Stimulated activated CD4-positive, alpha-beta T cell treated with anti-CD3 and anti-CD28 coated beads, Interleukin-15, amount 100 ng/mL, for 24 hours (primary cell): Measurements from ENCODE around the gene PIGB.
"Not testable (repeated sequence)": the region's sequence is repeated elsewhere in the genome, so short reads cannot be mapped to it uniquely, and the experiment has no call there.

Source experiments
- DNase-seq: peaks from one replicate; pipeline ENCODE4 v3.0.0-alpha.2; 2020

PIGB gene

DNA sequence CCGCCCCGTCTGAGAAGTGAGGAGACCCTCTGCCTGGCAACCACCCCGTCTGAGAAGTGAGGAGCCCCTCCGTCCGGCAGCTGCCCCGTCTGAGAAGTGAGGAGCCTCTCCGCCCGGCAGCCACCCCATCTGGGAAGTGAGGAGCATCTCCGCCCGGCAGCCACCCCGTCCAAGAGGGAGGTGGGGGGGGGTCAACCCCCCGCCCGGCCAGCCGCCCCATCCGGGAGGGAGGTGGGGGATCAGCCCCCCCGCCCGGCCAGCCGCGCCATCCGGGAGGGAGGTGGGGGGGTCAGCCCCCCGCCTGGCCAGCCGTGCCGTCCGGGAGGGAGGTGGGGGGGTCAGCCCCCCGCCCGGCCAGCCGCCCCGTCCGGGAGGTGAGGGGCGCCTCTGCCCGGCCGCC is 16.2 kb upstream of the PIGB start:
- DNase-seq = not testable (repeated sequence)

DNA sequence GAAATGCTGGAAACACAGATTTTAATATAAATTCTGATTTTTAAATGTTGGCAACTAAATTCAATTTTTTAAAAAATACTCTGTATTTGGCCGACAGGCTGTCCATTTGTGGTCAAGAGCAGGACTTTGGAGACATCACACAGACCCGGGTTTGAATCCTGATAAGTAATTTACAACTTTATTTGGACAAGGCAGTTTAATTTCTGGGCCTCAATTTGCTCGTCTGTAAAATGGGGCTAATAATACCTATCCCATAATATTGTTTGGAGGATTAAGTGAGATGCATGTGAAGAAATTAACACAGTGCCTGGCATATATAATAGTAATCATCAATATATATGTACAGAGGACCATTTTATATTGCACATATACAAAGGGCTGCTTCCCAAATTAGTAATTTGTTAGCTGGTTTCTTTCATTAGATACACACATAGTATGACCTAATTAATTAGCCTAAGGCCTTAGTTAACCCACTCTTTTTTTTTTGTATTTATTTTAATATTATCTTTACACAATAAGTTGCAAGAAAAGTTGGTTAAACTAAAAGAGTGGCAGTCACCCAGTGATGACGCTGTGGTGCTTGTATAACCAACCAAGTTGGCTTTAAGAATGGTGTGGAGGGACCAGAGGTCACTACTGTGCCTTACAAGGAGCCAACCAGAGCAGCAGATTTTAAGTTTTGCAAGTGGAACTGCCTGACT is 665 bp downstream of the PIGB start:
- no peak for DNase-seq

DNA sequence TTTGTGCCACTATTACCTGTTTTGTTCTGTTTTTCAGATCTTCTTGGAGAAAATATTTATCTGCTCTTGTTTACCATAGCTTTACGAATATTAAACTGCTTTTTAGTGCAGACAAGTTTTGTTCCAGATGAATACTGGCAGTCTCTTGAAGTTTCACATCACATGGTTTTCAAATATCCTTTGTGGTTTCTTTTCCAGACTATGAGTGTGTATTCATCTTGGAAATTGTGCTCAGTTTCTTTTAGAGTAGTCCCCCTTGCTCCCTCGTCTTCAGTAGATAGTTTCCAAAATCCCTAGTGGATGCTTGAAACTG is 1.2 kb downstream of the PIGB start:
- no peak for DNase-seq

DNA sequence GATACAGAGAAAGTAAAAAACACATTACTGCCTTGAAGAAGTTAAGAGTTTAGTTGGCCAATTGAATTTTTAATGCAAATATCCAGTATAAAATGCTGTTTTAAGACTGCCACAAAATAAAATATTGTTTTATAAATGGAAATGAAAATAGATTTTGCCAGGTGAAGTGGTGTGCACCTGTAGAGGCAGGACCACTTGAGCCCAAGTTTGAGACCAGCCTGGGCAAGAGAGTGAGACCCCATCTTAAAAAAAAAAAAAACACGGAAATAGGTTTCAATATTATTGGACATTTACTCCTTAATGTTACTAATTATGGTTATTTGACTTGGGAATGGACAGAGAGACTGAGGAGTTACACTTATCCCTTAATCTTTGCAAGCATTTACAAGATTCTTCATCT is 1.9 kb downstream of the PIGB start:
- DNase-seq = no peak

DNA sequence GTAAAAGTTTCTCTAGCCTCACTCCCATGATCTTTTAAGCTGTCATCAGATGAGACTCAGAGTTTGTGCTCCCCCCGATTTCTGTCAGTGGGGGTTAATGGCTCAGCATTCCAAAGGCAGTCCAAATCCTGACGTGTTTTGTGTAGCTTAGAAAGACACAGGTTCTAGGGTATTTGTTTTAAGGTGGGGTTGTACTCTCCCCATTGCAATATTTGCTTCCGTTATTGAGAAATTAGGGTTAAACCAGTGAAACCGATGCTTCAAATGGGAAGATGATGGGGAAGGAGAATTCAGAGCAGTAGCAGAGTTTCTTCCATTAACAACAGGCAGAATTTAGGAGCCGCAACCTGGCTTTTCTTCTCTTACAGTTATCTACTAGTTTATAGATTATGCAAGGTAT is 3.4 kb downstream of the PIGB start:
- no peak for DNase-seq

DNA sequence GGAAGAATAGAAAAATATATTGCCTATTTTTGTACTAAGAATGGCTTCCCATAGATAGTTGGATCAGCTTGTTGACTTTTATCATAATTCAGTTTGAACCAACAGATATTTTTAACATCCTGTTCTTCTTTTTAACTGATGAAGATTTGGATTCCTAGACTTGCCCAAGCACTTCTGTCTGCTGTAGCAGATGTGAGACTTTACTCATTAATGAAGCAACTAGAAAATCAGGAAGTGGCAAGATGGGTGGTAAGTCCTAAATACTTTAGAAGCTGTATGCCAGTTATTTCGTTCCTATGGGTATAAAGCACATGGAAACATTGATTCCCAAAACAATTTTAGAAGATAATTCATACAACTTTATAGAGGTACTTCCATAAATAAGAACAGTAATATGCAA is 8.4 kb downstream of the PIGB start:
- DNase-seq = no peak

DNA sequence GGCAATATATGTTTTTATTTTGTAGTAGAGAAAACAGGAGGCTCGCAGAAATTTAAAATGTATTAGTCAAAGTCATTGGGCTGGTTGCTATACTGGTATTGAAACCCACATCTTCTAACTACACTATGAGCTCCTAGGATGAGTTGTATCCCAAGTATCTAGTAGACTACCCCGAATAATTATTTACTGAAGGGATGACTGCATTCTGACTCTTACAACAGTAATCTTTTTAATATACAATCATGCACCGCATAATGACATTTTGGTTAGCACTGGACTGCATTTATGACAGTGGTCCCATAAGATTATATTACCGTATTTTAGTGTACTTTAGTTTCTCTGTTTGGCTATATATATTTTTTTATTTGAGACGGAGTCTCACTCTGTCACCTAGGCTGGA is 15.3 kb downstream of the PIGB start:
- no peak for DNase-seq

DNA sequence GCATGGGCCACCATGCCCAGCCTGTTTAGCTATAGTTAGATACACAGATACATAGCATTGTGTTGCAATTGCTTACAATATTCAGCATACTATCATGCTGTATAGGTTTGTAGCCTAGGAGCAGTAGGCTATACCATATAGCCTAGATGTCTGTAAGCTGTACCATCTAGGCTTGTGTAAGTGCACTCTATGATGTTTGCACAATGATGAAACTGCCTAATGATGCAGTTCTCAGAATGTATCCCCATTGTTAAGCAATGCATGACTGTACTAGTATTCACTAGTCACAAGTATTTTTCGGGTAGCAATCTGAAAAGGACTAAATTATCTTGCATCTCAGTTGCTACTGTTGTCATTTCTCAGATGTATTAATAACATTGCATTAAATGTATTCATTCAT is 16.0 kb downstream of the PIGB start:
- DNase-seq = no peak

DNA sequence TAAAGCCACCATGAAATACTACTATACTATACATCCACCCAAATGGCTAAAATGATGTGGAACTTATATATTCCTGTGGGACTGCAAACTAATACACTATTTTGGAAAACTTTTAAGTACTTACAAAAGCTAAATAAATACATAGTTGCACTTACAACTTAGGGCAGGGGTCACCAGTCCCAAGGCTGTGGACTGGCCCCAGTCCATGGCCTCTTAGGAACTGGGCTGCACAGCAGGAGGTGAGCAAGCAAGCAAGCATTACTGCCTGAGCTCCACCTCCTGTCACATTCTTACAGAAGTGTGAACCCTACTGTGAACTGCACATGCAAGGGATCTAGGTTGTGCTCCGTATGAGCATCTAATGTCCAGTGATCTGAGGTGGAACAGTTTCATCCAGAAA is 18.1 kb downstream of the PIGB start:
- no peak for DNase-seq

DNA sequence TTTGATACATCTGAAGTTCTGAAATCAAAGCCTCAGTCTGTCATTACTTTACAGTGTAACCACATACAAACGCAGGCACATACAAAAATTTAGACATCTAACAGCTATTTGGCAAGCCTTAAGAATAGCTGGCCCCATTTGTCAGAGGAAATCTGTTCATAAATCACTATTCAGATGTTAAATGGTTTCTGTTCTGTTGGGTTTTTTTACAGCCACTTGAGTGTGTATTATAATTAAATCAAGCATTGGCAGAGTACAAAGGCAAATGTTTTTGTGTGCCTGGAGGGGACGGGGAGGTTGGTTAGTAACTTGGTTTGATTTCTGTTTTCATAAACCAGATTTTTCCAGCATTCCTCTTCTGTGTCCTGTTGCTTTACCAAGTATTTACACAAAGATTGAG is 24.1 kb downstream of the PIGB start:
- DNase-seq = no peak

DNA sequence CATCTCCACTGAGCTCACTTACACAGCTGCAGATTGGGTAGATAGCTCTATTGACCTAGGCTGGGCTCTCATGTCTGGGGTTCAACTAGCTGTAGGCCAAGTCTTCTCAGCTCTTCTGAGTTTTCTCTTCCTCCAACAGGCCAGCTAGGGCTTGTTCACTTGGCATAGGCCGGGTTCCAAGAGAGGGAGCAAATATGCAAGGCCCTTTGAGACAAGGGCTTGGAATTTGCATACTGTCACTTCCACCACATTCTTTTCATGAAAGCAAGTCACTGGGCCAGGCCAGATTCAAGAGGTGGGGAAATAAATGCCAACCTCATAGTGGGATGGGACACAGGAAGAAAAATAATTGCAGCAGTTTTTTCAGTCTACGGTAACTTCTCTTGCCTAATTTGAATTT is 25.2 kb downstream of the PIGB start:
- DNase-seq = no peak

DNA sequence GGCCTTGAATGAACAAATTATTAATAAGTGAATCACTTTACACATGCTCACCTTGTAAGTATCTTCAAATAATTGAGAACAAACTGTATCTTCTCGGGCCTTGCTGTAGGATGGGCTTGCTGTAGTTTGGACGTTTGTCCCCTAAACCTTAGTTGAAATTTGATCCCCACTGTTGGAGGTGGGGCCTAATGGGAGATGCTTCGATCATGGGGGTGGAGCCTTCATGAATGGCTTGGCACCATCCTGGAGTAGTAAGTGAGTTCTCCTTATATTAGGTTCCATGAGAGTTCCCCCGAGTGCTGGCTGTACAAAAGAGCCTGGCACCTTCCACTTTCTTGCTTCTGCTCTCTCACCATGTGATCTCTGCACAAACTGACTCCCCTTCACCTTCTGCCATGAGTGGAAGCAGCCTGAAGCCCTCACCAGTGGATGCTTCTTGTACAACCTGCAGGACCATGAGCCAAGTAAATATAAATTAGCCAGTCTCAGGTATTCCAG is 29.3 kb downstream of the PIGB start:
- no peak for DNase-seq

DNA sequence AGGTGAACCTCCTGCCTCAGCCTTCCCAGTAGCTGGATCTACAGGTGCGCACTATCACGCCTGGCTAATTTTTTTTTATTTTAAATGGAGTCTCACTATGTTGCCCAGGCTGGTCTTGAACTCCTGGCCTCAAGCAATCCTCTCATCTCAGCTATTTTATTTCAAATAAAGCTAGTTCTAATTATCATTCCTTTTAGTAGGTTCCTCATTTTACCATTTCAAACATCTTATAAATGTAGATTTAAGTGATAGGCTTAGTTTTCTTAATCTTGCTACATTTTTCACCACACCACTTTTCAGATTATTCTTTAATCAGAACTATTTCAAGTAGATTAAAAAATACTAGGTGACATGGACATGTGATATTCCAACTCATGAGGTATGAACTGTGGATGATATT is 30.3 kb downstream of the PIGB start:
- no peak for DNase-seq

DNA sequence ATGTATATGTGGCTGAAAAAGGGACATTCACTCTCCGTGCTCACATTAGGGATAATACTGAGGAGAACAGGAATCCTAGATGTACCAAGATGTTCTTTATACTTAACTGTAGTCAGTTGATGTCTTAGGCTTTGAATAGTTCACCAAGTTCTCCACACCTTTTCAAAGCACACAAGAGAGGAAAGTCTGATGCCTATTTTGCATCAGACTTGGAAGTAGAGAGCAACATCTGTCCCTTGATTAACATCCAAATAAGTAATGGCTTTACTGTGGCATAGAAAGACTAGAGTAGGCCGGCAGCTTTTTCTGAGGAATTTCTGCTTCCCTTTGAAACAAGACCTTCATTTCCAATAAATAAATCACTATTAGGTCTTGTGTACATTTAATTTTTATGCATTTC is 34.0 kb downstream of the PIGB start:
- DNase-seq = no peak

DNA sequence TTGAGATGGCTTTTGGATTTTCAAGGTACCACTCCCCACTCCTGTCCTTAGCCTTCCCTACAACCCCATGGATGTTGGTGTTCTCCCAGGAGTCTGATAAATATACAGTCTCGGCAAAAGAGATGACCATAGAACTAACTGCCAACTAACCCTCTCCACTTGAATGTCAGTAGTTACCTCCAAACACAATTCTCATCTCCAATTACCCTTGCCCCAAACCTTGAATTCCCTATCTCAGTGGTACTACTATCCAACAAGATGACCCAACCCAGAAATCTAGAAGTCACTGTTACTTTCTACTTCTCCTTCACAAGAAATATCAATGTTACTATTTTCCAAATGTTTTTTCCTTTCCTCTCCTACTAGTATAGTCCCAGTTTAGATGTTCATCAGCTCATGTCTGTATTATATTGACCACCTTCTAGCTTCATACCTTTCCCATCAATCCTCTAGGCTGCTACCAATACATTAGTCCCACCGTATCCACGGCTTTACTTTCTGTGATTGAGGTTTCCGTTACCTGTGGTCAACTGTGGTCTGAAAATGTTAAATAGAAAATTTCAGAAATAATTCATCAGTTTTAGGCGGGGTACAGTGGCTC is 38.1 kb downstream of the PIGB start:
- DNase-seq = no peak

DNA sequence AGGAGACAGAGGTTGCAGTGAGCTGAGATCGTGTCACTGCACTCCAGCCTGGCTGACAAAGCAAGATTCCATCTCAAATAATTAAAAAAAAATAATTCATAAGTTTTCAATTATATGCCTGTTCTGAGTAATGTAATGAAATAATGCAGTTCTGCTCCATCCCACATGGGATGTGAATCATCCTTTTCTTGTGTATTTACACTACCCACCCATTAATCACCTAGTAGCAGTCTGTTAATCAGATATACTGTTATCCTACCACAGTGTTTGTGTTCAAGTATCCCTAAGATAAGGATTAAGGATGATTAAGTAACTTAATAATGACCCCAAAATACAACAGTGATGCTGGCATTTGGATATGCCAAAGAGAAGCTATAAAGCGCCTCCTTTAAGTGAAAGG is 38.8 kb downstream of the PIGB start:
- no peak for DNase-seq

DNA sequence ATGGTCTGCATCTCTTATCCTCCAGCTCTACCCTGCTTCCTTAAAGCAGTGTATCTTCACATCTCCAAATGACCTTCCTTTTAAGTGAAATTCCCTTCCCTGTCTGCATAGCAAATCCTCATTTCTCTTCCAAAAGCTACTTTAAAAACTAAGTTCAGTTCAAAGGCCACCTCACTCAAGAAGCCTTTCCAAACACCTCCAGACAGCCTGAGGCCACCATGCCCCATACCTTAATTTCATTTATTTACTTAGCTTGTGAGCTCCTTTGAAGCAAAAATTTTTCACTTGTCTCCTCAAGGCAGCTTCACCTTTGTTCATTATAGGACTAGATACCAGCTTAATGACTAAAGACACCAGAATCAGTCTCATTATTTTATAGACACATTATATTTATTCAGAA is 39.4 kb downstream of the PIGB start:
- no peak for DNase-seq

DNA sequence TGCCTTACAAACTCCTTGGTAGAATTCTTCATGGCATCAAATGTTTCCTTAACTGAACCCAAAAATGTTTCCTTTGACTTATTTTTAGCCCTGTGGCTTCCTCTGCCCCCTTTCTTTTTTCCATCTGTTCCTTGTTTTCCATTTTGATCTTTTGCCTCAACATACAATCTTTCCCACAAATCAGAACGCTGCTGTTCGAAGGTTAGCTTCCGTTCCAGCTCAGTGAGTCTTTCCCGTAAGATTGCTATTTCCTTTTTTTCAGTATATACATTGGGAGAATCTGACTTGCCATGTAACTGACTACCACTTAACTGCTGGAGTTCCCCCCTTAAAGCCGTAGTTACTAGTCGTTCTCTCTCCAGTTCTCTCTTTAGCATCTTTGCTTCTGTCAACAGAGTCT is 41.2 kb downstream of the PIGB start:
- DNase-seq = no peak

DNA sequence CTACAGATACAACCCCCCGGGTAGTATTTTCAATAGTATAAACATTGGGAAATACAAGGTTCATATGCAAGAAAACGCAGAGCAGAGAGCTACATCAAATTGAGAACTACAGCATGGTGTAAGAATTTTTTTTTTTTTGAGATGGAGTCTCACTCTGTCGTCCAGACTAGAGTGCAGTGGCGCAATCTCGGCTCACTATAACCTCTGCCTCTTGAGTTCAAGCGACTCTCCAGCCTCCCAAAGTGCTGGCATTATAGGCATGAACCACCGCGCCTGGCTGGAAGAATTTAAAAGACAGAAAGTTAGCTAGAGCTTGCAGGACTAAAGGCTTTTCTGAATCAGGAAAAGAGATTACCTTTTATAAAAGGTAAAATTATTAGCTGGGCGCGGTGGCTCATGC is 42.0 kb downstream of the PIGB start:
- DNase-seq = no peak

DNA sequence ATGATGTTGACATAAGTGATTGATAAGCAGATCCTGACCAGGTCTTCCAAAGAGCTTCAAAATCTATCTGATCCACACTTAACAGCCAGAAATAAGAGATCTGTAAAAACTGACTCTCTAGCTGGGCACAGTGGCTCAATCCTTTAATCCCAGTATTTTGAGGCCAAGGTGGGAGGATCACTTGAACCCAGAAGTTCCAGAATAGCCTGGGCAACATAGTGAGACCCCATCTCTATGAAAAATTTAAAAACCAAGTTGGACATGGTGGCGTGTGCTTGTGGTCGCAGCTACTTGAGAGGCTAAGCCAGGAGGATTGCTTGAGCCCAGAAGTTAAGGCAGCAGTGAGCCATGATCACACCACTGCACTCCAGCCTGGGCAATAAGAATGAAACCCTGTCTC is 43.6 kb downstream of the PIGB start:
- DNase-seq = no peak

DNA sequence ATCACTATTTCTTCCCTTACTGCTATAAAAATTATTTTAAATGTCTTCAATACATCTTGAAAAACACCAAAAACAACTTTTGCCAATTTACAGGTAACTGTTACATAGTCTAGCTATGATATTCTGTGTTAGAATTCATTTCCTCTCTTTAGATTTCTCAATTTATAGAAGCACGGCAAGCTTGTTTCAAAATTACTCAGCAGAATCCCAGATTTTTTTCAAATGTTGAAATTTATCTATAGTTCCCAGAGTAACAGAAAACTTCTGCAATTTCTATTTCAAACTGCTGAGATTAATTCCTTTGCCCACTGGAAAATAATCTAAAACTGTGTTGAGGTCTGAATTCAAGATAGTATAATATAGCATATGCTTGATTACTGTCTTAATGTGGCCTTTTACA is 48.0 kb downstream of the PIGB start:
- DNase-seq = no peak

DNA sequence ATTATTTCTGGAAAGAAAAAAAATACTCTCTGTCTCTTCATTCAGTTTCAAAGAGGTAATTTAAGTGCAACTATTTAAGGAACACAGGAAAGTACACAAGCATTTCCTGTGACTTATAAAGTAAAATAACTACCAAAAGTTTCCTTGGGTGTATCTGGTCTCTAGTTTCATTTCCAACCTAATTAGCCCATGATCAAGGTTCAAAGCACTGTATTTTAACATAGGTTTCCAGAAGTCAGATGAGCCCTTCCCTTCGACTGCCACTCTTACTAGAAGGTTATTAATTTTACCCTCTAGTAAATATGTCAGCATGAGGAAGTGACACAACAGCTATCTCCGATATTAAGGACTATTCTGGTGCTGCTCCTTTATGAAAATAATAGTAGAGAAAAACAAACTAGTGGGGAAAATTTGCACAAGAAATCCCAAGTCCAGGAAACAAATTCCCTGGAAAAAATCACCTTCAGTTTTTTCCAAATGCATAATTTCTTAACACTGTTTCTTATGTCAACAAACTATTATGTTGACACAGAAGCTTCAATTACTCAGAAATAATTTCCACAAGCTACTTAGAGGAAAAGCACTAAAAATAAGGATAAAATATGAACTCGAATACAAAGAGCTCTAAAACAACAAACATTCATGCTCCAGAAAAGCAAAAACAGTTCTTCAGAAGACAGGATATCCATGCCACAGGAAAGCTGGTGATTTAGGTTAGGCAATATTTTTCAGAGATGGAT is 53.8 kb downstream of the PIGB start:
- no peak for DNase-seq

DNA sequence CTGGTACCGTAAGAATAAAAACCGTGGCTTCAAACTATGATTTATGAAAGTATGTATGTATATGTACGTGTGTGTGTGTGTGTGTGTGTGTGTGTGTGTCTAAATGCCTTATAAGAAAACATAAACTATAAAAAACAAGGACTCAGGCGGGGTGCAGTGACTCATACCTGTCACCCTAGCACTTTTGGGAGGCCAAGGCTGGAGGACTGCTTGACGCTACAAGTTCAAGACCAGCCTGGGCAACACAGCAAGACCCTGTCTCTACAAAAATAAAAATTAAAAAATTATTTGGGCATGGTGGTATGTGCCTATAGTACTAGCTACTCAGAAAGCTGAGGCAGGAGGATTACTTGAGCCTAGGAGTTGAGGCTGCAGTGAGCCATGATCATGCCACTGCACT is 60.1 kb downstream of the PIGB start:
- no peak for DNase-seq

DNA sequence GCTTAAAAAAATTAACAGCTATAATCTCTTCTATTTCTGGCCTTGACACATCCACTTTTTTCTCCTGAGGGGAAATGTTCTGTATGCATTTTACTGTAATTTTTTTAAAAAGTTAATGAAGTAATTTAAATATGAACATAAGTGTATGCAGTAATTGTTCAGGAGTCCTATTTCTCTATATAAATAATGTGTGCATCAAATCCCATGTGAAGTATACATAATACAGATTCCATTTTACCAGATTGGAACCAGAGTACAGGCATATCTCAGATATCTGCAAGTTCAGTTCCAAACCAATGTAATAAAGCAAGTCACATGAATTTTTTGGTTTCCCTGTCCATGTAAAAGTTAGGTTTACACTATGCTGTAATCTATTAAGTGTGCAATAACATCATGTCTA is 62.6 kb downstream of the PIGB start:
- no peak for DNase-seq

DNA sequence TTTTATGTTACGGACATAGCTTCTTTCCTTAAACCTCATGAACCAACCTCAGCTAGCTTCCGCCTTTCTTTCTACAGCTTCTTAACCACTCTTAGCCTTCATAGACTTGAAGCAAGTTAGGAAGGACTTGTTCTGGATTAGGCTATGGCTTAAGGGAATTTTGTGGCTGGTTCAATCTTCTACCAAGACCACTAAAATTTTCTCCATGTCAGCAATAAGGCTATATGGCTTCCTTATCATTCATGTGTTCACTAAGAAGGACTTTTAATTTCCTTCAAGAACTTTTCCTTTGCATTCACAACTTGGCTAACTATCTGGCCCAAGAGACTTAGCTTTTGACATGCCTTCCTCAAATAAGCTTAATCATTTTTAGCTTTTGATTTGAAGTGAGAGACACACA is 64.7 kb downstream of the PIGB start:
- no peak for DNase-seq
